ENCODE data around the gene BAZ1B. TPM values are rescaled to one million over a fixed set of nuclear protein-coding genes. Genes with fewer than 3 reads are reported as not detected.

The BAZ1B gene
- total RNA-seq, 4 donors from 2014 or later = 31.2 to 47.0 (median 42.0) TPM

DNA sequence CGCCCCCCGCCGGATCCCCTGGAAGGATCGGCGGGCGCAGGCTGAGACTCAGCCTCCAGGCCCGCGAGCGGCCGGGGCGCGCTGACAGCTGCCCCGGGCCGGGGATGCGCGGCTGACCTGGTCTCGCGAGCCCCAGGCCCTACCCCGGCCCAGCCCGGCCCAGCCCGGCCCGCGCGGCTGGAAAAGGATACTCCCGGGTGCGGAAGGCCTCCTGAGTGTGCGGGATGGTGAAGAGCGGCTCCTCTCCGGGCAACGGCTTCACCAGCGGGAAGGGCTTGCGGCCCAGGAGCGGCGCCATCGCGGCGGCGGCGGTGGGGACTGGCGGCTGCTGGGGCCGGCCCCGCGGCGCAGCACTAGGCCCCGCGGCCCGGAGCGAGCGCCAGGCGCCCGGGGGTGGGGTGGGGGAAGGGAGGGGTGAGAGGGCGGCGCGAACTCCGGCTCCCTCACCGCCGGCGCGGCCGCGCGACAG lies 423 bp downstream of the BAZ1B start:
- Histone ChIP-seq H3K36me3 (no peaks in the 10 kb centered on the region), H3K4me1 (peaks cover 38 to 44% of the 10 kb centered on the region in 2 donors), H3K4me3 (peak overlapping the region; percentile 70 to 84 (median 80)), H3K9me3 (no peaks in the 10 kb centered on the region), H3K27ac (peak overlapping the region; percentile 88 to 97 (median 94)), H3K27me3 (no peaks in the 10 kb centered on the region)
- ATAC-seq (peak; percentile 73 to 77), DNase-seq (peak in 1 of 2 donors; percentile 50)
- TF ChIP-seq, protein P1, sequence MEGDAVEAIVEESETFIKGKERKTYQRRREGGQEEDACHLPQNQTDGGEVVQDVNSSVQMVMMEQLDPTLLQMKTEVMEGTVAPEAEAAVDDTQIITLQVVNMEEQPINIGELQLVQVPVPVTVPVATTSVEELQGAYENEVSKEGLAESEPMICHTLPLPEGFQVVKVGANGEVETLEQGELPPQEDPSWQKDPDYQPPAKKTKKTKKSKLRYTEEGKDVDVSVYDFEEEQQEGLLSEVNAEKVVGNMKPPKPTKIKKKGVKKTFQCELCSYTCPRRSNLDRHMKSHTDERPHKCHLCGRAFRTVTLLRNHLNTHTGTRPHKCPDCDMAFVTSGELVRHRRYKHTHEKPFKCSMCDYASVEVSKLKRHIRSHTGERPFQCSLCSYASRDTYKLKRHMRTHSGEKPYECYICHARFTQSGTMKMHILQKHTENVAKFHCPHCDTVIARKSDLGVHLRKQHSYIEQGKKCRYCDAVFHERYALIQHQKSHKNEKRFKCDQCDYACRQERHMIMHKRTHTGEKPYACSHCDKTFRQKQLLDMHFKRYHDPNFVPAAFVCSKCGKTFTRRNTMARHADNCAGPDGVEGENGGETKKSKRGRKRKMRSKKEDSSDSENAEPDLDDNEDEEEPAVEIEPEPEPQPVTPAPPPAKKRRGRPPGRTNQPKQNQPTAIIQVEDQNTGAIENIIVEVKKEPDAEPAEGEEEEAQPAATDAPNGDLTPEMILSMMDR (IDR thresholded peaks at IDR 0.05 in 4 of 5, conservative IDR thresholded peaks at IDR 0.05 in 1 of 5) = no peak
- no peak for TF ChIP-seq POLR2A (IDR thresholded peaks at IDR 0.05)
- in situ Hi-C loops (cut with MboI; ENCODE audit: low sequenced_read_pairs in 4 of 4) (no loop called here), intact Hi-C loops (cut with DNase I; ENCODE audit: low total_unique reads) (loop anchor here (1.0 kb wide), 2 partner anchors 36 to 57 kb away; partner anchors contain the start of genes BCL7B and TBL2)

DNA sequence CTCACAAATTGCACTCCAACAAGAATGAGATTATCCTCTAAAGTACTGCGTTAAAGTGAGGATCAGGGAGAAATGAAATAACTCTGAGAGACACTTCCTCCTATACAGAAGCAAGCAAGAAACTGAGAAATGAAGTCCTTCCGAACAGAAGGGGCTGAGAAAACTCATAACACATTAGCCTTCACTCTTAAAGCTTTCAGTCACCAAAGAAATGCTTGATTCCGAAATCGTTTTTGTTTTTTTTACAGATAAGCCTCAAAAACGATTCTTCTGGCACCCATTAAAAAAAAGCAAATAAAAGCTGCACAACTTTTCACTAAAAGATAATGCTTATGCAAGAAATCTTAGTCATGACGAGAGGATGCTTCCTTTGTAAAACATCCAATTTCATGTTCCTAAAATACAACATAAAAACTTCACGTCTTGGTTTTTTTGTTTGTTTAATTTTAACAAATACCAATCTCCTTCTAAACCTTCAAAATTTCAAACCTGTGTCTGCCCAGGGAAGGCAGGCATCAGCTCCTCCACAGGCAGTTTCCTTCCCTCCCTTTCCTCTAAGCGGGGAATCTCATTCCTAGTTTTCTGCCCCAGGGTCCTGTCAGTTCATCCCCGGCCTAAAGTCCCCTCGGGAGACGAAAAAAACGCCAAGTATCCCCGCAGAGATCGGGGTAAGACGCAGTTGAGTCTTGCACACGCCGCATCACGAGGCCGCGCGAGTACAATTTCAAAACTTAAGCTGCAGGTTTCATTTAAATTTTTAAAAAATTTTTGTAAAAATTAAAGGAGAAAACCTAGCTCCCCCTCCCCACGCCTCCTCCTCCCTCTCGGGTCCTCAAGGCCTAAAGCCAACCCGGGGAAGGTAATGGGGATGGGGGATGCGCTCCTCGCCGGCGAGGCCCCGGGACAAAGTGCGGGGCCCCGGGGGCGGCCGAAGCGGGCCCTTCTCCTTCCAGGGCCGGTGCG lies 1.1 kb downstream of the BAZ1B start:
- ATAC-seq (peak in 1 of 2 donors; percentile 1), DNase-seq (no peak)
- Histone ChIP-seq H3K4me3 (peak overlapping the region; percentile 70 to 84 (median 80)), H3K4me1 (peaks cover 38 to 44% of the 10 kb centered on the region in 2 donors), H3K27me3 (no peaks in the 10 kb centered on the region), H3K27ac (peak overlapping the region; percentile 88 to 97 (median 94)), H3K36me3 (peaks cover 0 to 5% of the 10 kb centered on the region in 2 donors), H3K9me3 (no peaks in the 10 kb centered on the region)
- intact Hi-C loops (cut with DNase I; ENCODE audit: low total_unique reads) (no loop called here), in situ Hi-C loops (cut with MboI; ENCODE audit: low sequenced_read_pairs in 4 of 4) (no loop called here)
- TF ChIP-seq, protein P1 (IDR thresholded peaks at IDR 0.05 in 4 of 5, conservative IDR thresholded peaks at IDR 0.05 in 1 of 5) = no peak
- no peak for TF ChIP-seq POLR2A (IDR thresholded peaks at IDR 0.05)

DNA sequence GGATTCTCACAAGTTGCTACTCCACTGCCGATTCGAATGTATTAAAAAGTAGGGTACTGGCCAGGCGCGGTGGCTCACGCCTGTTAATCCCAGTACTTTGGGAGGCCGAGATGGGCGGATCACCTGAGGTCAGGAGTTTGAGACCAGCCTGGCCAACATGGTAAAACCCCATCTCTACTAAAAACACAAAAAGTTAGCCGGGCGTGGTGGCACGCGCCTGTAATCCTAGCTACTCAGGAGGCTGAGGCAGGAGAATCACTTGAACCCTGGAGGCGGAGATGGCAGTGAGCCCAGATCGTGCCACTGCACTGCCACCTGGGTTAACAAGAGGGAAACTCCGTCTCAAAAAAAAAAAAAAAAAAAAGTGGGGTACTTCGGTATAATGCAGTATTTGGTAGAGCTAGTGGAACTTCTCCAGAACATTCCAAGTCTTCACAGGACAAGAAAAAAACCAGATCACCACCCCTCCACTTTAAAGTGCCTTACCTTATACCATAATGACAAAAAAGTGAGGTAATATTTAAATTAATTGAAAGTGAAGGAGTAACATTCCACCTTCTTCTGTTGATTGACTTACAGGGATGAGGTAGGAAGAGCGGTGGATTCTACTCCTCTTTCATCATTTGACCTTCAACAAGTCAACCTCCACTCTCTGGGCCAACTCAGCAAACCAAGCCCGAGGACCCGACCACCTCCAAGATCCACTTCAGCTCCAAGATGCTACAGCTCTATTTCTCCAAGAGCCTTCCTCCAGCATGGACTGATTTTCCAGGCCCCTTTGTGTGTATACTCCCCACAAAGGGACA lies 2.0 kb downstream of the BAZ1B start:
- no peak for TF ChIP-seq POLR2A (IDR thresholded peaks at IDR 0.05)
- TF ChIP-seq, protein P1 (IDR thresholded peaks at IDR 0.05 in 4 of 5, conservative IDR thresholded peaks at IDR 0.05 in 1 of 5) = no peak
- Histone ChIP-seq H3K36me3 (peaks cover 0 to 11% of the 10 kb centered on the region in 2 donors), H3K27ac (peak overlapping the region; percentile 88 to 97 (median 94)), H3K4me3 (peak overlapping the region; percentile 70 to 84 (median 80)), H3K4me1 (peaks cover 38 to 44% of the 10 kb centered on the region in 2 donors), H3K9me3 (no peaks in the 10 kb centered on the region), H3K27me3 (no peaks in the 10 kb centered on the region)
- in situ Hi-C loops (cut with MboI; ENCODE audit: low sequenced_read_pairs in 4 of 4) = no loop called here
- ATAC-seq (no peak), DNase-seq (no peak)
- intact Hi-C loops (cut with DNase I; ENCODE audit: low total_unique reads) = no loop called here

DNA sequence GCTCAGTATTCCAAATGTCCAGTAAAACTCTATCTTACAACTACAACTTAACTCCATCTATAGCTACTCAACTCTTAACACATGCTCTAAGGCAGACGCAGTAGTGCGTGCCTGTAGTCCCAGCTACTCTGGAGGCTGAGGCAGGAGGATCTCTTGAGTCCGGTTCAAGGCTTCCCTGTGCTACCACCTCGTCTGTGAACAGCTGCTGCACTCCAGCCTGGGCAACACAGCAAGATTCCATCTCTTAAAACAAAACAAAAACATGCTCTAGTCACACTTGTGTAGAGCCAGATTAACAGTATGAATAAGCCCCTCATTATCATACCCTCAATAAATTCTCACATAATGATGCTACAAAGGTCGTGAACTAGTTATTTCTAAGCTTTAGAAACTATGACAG lies 3.6 kb downstream of the BAZ1B start:
- TF ChIP-seq, protein P1 (IDR thresholded peaks at IDR 0.05 in 4 of 5, conservative IDR thresholded peaks at IDR 0.05 in 1 of 5) = no peak
- no peak for TF ChIP-seq POLR2A (IDR thresholded peaks at IDR 0.05)

More for the DNA sequence above, 3.6 kb downstream of the BAZ1B start:
- Histone ChIP-seq H3K27ac (peak overlapping the region in 2 of 4 donors; percentile 35 to 97), H3K36me3 (peaks cover 0 to 16% of the 10 kb centered on the region in 2 donors), H3K4me3 (no peak overlapping the region), H3K27me3 (no peaks in the 10 kb centered on the region), H3K4me1 (peaks cover 38 to 44% of the 10 kb centered on the region in 2 donors), H3K9me3 (no peaks in the 10 kb centered on the region)
- no peak for DNase-seq
- in situ Hi-C loops (cut with MboI; ENCODE audit: low sequenced_read_pairs in 4 of 4) = no loop called here
- ATAC-seq = no peak
- intact Hi-C loops (cut with DNase I; ENCODE audit: low total_unique reads) = no loop called here
